Middle frontal gyrus (tissue), 1 donor: Measurements from ENCODE around the gene GHR.
"Not testable (repeated sequence)": the region's sequence is repeated elsewhere in the genome, so short reads cannot be mapped to it uniquely, and the experiment has no call there.

Source experiments
- DNase-seq: peaks from one replicate; pipeline ENCODE4 v3.0.0-alpha.2; 2015; ENCODE audit warnings: low spot score; ENCODE audit errors: extremely low spot score

GHR gene

DNA sequence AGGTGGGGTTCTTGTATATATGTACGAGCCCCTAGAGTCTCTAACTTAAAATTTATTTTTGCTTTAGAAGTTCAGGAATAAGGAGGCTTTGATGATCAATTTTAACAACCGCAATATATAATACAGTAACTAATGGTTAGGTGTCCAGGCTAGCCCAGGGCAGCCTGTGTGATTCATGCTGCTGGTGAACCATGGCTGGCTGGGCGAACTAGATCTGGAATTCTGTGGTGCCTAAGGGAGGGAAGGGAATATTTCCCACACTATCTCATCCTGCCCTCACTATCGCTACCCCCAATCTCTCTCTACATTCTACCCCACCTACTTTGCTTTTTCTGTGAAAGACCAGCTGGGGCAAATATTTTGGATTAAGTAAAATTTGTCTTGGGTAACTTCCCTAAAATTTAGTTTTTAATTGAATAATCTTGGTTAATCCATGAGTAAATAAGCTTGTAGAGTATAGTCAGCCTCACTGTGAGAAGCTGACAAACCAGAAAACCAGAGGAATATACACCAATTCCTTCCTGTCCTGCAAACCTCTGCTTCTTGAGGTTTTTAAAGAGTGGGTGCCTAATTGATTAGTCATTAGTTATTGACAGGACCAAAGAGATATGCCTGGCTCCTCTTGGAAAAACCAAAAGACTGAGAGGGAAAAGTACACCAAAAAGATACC lies 218.2 kb downstream of the GHR start:
- DNase-seq: no peak

DNA sequence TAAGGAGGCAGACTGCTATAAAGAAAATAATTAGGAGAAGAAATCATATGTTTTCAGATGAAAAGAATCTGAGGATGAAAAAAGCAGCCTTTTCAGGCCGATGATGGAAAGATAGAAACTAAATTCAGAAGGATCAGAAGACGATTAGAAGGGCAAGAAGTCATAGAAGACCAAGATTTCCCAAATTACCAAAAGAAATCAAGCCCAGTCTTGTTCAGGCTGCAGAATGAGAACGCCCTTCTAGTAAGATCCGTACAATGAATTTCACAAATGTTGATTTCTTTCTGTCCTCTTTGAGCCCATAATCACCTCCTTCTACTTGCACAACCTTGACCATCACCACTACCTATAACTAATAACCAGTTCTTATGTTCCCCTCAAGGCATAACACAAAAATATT lies 218.8 kb downstream of the GHR start:
- DNase-seq: no peak

DNA sequence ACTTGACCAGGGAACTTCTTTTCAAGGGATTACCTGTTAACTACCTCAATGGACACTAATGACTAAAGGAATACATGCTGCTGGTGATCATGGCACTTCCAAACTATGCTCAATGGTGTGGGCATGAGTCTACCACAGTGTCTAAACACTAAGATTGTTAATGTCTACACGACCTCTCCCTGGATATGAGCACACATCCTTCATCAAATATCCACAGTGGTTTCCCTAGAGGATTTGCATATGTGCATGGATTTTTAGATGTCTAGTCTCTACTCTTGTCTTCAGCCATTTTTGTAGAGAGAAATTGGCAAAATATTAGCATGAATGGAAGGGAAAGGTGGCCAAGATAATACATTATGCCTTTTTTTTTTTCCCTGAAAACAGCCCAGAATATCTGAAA lies 220.1 kb downstream of the GHR start:
- DNase-seq: no peak

DNA sequence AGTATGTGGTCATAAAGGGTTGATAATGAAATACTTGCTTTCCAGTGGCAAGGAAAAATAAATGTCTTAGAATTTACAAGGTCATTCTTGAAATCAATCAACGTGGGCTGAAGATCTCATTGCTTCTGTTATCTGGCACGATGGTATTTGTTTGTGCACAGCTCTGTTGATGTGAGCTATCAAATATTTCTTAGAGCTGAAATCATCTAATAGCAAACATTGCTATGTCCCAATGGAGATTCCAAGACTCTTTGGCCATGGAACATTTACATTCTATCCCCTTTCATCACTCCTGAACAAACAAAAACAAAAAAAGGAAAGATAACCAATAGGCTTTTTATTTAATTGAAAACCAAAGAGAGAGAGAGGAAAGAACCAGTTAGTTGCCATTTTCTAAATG lies 221.9 kb downstream of the GHR start:
- no peak for DNase-seq

DNA sequence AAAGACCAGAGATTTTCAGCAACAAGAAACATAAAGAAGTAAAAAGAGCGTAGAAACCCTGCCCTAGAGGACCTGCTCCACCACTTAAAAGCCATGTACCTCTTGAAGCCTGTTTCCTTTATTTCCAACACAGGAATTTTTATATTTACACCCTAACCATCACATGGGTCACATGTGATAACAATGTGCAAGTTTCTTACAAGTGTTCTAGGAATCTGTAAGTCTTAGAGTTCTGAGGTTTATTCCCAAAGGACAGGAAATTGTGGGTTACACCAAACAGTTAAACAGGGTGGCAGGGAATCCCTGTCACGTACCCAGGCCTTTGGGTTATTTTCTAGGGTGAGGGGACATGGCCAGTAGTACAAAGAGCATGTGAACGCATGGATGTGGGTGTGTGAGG lies 224.8 kb downstream of the GHR start:
- DNase-seq: no peak

DNA sequence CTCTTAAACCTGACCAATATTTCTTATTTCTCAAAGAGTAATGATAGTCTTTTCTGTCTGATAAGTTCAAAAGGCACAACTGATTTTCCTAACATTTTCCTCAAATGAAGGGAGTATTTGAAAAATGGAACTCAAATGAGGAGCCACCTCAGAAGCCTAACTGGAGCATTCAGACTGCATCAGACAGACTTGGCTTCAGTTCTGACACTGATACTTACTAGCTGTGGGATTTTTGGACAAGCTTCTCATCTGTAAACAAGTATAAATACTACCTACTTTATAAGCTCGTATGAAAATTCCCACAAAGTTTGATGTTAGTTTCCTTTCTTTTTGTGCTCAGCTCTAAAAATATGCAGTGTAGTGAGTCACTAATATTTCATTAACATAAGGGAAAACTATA lies 225.7 kb downstream of the GHR start:
- no peak for DNase-seq

DNA sequence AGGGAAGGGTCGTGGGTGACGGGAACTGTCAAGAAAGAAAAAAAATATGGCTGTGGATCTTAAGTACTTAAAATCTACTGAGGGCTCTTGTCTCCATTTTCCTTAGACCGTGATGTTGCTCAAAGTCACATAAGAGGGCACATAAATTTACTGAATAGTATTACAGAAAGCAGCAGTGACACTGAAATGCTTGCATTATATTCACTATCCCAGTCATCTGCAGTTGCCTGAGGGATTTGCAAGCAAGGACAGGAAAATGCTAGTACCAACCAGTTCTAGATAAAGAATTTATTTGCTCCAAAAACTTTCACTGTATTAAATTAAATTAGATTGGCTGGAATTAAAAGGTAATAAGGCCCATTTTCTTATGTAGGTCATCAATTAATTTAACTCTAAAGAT lies 226.8 kb downstream of the GHR start:
- no peak for DNase-seq

DNA sequence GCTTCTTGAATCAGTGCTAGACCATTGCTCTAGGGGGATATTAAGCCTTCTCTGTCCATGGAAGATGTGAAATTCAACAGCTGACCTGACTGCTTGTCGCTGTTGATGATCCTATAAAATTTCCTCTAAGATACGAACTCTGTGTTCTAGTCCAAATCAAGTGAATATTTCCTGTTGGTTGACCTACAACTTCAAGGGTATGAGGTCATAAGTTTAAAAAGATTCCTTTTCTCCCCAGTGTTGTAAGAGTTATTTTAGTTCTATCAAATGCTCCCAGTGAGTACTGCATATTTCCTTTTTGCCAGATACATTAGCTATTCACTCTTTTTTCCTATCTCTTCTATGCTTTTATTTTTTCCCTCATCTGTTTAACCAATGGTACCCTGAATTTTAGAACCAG lies 230.5 kb downstream of the GHR start:
- no peak for DNase-seq

DNA sequence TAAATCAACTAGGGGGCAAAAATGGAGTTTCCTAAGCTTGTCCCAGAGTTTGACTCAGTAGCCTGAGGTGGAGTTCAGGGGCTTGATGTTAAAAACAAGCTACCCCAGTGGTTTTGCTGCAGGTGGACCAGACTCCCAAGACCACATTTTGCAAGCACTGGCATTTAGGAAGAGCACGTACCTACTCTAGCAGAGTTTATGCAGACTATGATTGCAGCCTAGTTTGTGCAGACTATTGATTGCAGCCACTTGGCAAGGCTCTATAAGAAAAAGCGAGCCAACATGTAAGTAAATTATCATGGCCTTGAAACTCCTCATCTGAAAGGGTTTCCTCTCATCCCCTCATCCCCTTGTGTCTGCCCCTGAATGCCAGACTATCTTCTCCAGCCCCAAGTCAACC lies 231.4 kb downstream of the GHR start:
- no peak for DNase-seq

DNA sequence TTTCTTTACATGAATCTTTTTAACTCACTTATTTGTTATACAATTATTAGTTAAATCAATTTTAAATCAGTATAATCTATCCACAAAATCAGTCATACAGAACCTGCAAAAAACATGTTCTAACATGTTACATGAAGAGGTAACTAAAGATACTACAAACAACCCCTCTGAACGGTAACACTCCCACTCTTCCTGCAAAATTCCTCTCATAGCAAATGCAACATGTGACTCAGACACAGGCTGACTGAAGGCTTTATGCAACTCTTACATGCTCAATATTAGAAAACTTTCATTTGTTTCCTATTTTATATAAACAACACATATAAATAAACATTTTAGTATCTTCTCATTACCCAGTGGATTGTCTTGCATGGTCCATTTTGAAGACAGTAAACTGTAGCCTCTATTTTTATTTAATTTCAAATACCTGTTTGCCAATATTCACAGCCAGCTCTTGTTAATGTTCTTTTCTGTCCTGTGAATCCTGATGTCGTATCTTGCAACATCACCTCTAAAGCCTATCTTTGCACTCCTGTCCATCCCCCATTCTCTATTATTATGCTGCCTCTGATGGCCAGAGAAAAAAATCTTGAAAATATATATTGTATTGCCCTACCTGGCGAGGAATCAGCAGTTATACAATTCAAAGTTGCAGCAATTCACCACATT lies 232.9 kb downstream of the GHR start:
- DNase-seq: no peak

DNA sequence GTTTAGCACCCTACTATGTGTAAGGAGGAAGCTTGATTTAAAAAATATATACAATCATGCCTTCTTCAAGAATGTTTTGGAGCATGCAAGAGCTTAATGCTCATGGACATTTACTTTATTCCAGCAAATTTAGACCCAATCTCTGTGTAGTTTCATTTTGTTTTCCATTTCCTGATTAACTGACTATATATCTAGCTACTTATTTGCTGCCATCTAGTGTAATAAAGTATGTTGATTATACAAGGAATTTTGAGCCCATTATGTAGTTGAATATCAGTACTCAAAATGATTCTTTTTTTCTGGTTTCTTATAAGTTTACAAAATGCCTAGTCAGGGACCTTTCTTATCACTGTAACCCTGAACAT lies 233.4 kb downstream of the GHR start:
- DNase-seq: no peak

DNA sequence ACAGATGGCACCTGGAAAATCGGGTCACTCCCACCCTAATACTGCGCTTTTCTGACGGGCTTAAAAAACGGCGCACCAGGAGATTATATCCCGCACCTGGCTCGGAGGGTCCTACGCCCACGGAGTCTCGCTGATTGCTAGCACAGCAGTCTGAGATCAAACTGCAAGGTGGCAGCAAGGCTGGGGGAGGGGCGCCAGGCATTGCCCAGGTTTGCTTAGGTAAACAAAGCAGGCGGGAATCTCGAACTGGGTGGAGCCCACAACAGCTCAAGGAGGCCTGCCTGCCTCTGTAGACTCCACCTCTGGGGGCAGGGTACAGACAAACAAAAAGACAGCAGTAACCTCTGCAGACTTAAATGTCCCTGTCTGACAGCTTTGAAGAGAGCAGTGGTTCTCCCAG lies 236.6 kb downstream of the GHR start:
- DNase-seq: not testable (repeated sequence)

DNA sequence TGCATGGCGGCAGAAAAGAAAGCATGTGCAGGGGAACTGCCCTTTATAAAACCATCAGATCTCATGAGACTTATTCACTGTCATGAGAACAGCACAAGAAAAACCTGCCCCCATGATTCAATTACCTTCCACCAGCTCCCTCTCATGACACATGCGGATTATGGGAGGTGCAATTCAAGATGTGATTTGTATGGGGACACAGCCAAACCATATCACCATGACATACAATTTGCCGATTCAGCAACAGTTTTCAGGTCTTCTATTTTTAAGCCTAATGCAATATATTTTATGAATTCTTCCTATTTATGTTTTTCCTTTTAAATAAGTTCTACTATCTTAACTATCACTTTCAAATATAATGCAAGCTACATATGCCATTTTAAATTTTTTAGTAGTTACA lies 242.6 kb downstream of the GHR start:
- no peak for DNase-seq

DNA sequence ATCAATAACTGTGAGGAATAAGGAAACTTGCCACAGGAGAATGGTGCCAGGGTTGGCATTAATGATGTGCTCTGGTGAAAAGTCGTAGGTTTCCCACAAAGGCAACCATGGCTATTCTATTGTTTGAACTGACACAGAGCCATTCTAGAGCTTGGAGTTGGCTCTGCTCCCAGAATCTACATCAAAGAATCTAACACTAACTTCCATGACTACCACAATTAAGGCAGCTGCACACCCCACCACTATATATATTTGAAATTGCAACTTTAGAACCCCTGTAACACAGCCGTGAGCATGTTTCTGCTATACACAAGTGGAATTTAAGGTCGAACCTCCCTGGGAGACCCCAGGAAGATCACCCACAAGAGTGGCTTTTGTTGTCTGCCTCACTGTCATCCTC lies 243.6 kb downstream of the GHR start:
- DNase-seq: no peak

DNA sequence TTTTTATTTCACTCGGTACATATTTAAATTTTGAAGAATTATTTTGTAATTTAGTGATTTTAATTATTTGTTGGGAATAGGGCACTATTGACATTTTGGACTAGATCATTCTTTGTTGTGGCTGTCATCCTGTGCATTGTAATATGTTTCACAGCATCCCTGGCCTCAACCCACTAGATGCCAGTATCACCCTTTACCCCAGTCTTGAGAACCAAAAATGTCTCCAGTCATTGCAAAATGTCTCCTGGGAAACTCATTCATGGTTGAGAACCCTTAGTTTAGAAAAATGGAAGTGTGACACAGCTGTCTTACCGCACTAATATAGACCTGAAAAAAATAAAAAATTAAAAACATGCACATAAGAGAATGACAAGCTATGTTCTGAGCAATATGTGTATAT lies 245.0 kb downstream of the GHR start:
- DNase-seq: no peak

DNA sequence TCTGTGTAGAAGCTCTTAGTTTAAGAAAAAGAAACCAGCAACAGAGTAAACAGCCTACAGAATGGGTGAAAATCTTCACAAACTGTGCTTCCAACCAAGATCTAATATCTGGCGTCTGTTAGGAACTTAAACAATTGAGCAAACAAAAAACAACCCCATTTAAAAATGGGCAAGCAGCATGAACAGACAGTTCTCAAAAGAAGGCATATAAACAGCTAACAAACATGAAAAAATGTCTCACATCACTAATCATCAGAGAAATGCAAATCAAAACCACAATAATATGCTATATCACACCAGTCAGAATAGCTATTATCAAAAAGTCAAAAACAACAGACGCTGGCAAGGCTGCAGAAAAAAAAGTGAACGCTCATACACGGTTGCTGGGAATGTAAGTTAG lies 249.7 kb downstream of the GHR start:
- DNase-seq: no peak

DNA sequence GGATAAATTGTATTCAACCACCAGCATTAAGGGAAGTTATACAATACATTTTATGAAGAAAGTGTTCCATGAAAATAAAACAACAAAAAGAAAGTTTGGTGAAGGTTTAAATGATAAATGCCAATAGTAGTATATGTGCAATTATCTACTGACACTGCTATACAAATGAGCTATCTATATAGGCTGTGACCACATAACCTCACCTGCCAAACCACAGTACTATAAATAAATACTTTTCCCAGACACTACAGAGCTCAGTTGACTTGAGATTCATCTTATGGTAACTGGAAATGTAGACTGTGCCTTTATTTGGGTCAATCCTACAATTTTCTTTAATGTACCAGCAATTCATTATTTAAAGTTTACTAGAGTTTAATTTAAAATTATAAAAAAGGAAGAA lies 252.4 kb downstream of the GHR start:
- DNase-seq: no peak

DNA sequence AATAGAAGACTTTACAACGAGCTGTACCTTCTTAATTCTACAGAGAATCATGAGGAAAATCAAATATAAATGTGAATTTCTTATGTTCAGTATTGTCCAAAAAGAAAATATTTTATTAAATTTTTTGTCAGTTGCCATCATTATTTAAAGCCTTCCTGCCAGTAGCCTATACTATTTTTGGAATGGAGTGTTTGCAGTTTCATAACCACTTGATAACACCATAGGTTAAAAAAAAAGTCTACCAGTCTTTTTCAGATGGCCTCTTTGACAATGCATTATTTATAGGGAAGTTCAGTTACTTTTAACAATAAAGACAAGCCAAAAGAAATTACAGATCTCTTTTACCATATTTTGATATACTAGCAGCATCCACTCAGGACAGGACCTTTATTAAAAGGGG lies 253.1 kb downstream of the GHR start:
- DNase-seq: no peak

DNA sequence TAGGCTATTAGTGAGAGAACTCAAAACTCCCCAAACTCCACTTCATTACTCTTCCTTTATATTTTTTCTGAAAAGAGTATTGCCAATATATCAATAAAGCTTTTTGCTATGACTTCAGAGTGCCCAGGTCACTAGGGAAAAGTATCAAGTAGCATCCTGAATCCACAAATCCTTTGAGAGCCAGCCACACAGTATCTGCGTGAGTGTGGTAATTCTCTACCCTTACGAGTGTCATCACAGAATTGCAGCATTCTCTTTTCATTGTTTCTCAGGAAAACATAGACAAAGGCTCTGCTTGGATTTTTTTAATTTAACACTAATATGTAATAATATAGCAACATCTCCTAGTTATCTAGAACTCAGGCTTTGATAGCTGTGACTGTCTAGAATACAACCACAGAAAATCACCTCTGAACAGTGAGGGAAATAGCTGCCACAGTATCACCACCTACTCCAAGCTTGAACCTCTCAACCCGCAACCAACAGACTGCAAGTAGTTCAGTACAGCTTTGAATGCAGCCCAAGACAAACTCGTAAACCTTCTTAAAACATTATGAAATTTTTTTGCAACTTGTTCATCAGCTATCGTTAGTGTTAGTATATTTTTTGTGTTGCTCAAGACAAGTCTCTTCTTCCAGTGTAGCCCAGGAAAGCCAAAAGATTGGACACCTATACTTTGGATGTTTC lies 254.1 kb downstream of the GHR start:
- DNase-seq: no peak

DNA sequence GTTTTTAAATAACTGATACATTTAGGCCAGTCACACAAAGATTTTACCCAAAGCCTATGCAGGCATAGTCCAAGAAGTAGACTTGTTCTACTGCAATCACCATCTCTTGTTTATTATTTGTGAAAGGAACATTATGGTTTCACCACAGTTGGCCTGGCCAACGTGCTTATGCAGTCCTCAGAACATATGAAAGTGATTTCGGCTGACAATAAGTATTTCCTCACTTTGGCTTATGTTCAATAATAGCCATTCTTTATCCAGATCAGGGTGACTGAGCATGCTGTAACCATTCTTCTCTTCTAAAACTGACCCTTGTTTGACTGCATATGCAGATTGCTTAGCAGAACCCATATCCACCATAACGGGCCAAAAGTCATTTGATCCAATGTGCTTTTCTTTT lies 256.8 kb downstream of the GHR start:
- DNase-seq: no peak

DNA sequence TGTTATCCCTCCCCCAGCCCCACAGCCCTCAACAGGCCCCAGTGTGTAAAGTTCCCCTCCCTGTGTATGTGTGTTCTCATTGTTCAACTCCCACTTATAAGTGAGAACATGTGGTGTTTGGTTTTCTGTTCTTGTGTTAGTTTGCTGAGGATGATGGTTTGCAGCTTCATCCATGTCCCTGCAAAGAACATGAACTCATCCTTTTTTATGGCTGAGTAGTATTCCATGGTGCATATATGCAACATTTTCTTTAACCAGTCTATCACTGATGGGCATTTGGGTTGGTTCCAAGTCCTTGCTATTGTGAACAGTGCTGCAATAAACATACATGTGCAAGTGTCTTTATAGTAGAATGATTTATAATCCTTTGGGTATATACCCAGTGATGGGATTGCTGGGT lies 261.8 kb downstream of the GHR start:
- not testable (repeated sequence) for DNase-seq

DNA sequence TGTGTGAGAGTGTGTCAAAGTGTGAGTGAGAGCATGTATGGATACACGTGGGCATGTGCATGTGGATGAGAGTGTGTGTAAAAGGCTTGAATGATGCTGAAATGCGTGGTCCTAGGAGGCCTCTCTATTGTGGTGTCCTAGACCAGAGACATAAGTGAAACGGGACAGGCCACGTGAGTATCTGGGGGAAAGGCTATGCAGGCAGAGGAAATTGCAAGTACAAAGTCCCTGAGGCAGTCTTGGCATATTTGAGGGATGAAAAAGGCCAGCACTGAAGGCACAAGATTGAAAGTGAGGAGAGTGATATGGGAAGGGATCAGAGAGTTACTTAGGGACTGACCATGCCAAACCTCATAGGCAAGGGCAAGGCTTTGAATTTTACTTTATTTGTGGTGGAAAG lies 266.2 kb downstream of the GHR start:
- no peak for DNase-seq

DNA sequence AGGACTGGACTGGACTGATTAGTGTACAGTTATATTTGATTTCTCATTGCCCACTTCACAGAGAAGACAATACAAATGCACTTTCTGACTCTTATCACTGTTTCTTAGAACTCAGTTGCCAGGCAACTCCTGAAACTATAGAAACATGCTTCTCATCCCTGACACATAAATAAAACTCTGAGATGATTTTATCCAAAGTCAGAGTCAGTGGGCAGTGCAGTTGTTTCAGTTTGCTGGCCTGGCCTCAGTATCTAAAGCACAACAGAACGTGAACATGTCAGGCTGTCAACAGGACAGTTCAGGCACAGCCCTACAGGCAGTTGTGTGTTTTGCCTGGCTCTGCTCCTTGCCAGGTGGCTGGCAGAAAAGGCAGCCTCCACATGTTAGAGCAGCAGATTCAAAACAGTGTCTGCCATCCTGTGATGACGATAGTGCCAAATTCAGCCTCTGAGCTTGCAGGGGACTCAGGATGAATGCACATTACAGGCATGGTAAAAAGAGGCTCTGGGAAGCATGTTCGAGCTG lies 268.2 kb downstream of the GHR start:
- peak; percentile 29 for DNase-seq
